ENCODE data around the gene KRTAP15-1. TPM values are rescaled to one million over a fixed set of nuclear protein-coding genes. Genes with fewer than 3 reads are reported as not detected.

Gene KRTAP15-1
- total and polyA plus RNA-seq, 2 of the 13 experiments (the other 11 are each of a cell fraction or from before 2014, with no cell fraction given) = not detected

DNA sequence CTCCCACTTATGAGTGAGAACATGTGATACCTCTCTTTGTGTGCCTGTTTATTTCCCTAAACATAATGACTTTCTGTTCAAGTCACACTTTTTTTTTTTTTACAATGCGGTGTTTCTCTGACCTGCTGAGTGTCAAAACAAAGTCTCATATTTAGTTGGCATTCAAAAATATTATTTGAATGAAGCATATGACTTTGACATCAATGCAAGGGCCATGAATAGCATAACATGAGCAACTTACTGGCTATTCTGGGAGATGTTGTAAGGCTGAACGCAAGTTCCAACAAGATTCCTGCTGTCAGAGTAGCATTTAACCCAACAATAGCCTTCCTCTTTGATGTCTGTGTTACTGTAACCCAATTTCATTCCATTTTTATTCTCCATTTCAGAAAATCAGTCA, 42.1 kb downstream of the KRTAP15-1 start:
- intact Hi-C loops (cut with micrococcal nuclease; ENCODE audit: unreplicated experiment) (no loop called here), in situ Hi-C loops (cut with HindIII; ENCODE audit: extremely low pct_ligation_motif_present, low pct_unique_long_range_greater_than_20kb) (no loop called here)
- FAIRE-seq (no peak), DNase-seq (ENCODE audit: low spot score) (no peak), ATAC-seq (no peak)
- no peak overlapping the region for H3K4me3 ChIP-seq (replicated peaks in 1 of 3; ENCODE audit: insufficient read depth in 1 of 3, low read depth in 2 of 3, low read length in 3 of 3)
- H3K4me2 ChIP-seq (ENCODE audit: low read depth, low read length) = no peak overlapping the region
- H2AFZ ChIP-seq (ENCODE audit: low read length) = no peak overlapping the region
- peaks cover 87% of the 10 kb centered on the region for H3K9me3 ChIP-seq (ENCODE audit: low read length)
- H3K27ac ChIP-seq (ENCODE audit: extremely low read length, insufficient read depth, low read length) = no peak overlapping the region
- no peaks in the 10 kb centered on the region for H3K4me1 ChIP-seq (ENCODE audit: insufficient read depth, low read length)
- H3K9ac ChIP-seq (ENCODE audit: insufficient read depth, low read depth, low read length) = no peak overlapping the region
- H4K20me1 ChIP-seq (ENCODE audit: insufficient read depth, low read length) = no peaks in the 10 kb centered on the region
- ChIA-PET CTCF (ENCODE audit: low intra/inter-chr PET ratio, low total read pairs) (no interaction called here), POLR2A (no interaction called here)
- BruUV-seq (replicated peaks) = no TSS peak
- H3K79me2 ChIP-seq (ENCODE audit: insufficient read depth, low read length) = no peaks in the 10 kb centered on the region
- TF ChIP-seq CHD2 (IDR thresholded peaks at IDR 0.05; ENCODE audit: low read depth, low read length) (no peak), CHD4 (IDR thresholded peaks at IDR 0.05; ENCODE audit: borderline replicate concordance, low read length) (no peak), AHR (CRISPR knock-in tag; IDR thresholded peaks at IDR 0.05) (no peak), FOXC1 (CRISPR knock-in tag; IDR thresholded peaks at IDR 0.05; ENCODE audit: borderline replicate concordance) (no peak), ZNF263 (CRISPR knock-in tag; IDR thresholded peaks at IDR 0.05) (no peak), ZNF678 (CRISPR knock-in tag; IDR thresholded peaks at IDR 0.05) (no peak), MTA3 (CRISPR knock-in tag; IDR thresholded peaks at IDR 0.05) (no peak), HNRNPLL (IDR thresholded peaks at IDR 0.05; ENCODE audit: low read depth, low read length, poor library complexity, severe bottlenecking) (no peak), ZNF598 (CRISPR knock-in tag; IDR thresholded peaks at IDR 0.05; ENCODE audit: borderline replicate concordance) (no peak), ZEB1 (IDR thresholded peaks at IDR 0.05; ENCODE audit: insufficient replicate concordance, low read depth) (no peak), JUN (CRISPR knock-in tag; IDR thresholded peaks at IDR 0.05) (no peak)
- TF ChIP-seq, protein P1, sequence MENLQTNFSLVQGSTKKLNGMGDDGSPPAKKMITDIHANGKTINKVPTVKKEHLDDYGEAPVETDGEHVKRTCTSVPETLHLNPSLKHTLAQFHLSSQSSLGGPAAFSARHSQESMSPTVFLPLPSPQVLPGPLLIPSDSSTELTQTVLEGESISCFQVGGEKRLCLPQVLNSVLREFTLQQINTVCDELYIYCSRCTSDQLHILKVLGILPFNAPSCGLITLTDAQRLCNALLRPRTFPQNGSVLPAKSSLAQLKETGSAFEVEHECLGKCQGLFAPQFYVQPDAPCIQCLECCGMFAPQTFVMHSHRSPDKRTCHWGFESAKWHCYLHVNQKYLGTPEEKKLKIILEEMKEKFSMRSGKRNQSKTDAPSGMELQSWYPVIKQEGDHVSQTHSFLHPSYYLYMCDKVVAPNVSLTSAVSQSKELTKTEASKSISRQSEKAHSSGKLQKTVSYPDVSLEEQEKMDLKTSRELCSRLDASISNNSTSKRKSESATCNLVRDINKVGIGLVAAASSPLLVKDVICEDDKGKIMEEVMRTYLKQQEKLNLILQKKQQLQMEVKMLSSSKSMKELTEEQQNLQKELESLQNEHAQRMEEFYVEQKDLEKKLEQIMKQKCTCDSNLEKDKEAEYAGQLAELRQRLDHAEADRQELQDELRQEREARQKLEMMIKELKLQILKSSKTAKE (CRISPR knock-in tag; IDR thresholded peaks at IDR 0.05; ENCODE audit: borderline replicate concordance) = no peak
- TF ChIP-seq, protein P2, sequence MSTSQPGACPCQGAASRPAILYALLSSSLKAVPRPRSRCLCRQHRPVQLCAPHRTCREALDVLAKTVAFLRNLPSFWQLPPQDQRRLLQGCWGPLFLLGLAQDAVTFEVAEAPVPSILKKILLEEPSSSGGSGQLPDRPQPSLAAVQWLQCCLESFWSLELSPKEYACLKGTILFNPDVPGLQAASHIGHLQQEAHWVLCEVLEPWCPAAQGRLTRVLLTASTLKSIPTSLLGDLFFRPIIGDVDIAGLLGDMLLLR (CRISPR knock-in tag; IDR thresholded peaks at IDR 0.05) = no peak
- TF ChIP-seq, protein P3, sequence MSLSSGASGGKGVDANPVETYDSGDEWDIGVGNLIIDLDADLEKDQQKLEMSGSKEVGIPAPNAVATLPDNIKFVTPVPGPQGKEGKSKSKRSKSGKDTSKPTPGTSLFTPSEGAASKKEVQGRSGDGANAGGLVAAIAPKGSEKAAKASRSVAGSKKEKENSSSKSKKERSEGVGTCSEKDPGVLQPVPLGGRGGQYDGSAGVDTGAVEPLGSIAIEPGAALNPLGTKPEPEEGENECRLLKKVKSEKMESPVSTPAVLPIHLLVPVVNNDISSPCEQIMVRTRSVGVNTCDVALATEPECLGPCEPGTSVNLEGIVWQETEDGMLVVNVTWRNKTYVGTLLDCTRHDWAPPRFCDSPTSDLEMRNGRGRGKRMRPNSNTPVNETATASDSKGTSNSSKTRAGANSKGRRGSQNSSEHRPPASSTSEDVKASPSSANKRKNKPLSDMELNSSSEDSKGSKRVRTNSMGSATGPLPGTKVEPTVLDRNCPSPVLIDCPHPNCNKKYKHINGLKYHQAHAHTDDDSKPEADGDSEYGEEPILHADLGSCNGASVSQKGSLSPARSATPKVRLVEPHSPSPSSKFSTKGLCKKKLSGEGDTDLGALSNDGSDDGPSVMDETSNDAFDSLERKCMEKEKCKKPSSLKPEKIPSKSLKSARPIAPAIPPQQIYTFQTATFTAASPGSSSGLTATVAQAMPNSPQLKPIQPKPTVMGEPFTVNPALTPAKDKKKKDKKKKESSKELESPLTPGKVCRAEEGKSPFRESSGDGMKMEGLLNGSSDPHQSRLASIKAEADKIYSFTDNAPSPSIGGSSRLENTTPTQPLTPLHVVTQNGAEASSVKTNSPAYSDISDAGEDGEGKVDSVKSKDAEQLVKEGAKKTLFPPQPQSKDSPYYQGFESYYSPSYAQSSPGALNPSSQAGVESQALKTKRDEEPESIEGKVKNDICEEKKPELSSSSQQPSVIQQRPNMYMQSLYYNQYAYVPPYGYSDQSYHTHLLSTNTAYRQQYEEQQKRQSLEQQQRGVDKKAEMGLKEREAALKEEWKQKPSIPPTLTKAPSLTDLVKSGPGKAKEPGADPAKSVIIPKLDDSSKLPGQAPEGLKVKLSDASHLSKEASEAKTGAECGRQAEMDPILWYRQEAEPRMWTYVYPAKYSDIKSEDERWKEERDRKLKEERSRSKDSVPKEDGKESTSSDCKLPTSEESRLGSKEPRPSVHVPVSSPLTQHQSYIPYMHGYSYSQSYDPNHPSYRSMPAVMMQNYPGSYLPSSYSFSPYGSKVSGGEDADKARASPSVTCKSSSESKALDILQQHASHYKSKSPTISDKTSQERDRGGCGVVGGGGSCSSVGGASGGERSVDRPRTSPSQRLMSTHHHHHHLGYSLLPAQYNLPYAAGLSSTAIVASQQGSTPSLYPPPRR (CRISPR knock-in tag; IDR thresholded peaks at IDR 0.05; ENCODE audit: borderline replicate concordance) = no peak
- WGBS (ENCODE audit: low lambda C conversion rate) = 5% methylated on average over 2 of the region's 2 CpGs
- H3K27me3 ChIP-seq (ENCODE audit: control insufficient read depth in 1 of 2, insufficient read depth in 2 of 2, low read length in 2 of 2) = no peaks in the 10 kb centered on the region
- H3K36me3 ChIP-seq (replicated peaks in 1 of 2; ENCODE audit: control insufficient read depth in 1 of 2, insufficient read depth in 2 of 2, low read length in 2 of 2) = no peaks in the 10 kb centered on the region
